Stimulated activated naive CD8-positive, alpha-beta T cell treated with anti-CD3 and anti-CD28 coated beads, Interleukin-15, amount 100 ng/mL, for 72 hours (primary cell): Measurements from ENCODE around the gene SPDYE6.
"Not testable (repeated sequence)": the region's sequence is repeated elsewhere in the genome, so short reads cannot be mapped to it uniquely, and the experiment has no call there.

ENCODE experiments used
- ATAC-seq: fragments of 150-1000 bp; cut with Tn5 transposase; 2 replicates; pipeline ENCODE4 v1.10.0; 2021; ENCODE audit warnings: mild to moderate bottlenecking, moderate library complexity
- DNase-seq, 2 donors: peaks; one replicate each; pipeline ENCODE4 v3.0.0; 2021 to 2022
- H3K27ac Mint-ChIP-seq, 2 donors: one replicate each; pipeline ENCODE4 v1.8.0; 2022; ENCODE audit warnings: mild to moderate bottlenecking in 2 of 2, mixed read lengths in 2 of 2, moderate library complexity in 2 of 2
- H3K27me3 Mint-ChIP-seq: one replicate; pipeline ENCODE4 v1.8.0; 2022; ENCODE audit warnings: mixed read lengths
- H3K4me1 Mint-ChIP-seq: one replicate; pipeline ENCODE4 v1.8.0; 2022; ENCODE audit warnings: mild to moderate bottlenecking, mixed read lengths
- H3K4me3 Mint-ChIP-seq, 2 donors: one replicate each; pipeline ENCODE4 v1.8.0; 2022; ENCODE audit warnings: mild to moderate bottlenecking in 2 of 2, mixed read lengths in 2 of 2, moderate library complexity in 1 of 2
- H3K9me3 Mint-ChIP-seq, 2 donors: one replicate each; pipeline ENCODE4 v1.8.0; 2022; ENCODE audit warnings: mixed read lengths in 2 of 2

Gene SPDYE6

GRCh38 chr7:102306916-102307677, 49.1 kb downstream of the SPDYE6 start:
- DNase-seq: peak in 1 of 2 donors; percentile 41
- H3K4me1 Mint-ChIP-seq: peaks cover 13% of the 10 kb centered on the region
- no peaks in the 10 kb centered on the region for H3K27me3 Mint-ChIP-seq
- peak overlapping the region in 1 of 2 donors; percentile 29 for H3K4me3 Mint-ChIP-seq
- peak overlapping the region; percentile 52 to 71 for H3K27ac Mint-ChIP-seq
- ATAC-seq: peak; percentile 75
- no peaks in the 10 kb centered on the region for H3K9me3 Mint-ChIP-seq

- DNase-seq (no peak), ATAC-seq (no peak)
- Mint-ChIP-seq H3K27ac (no peak overlapping the region), H3K4me1 (peaks cover 13% of the 10 kb centered on the region), H3K27me3 (no peaks in the 10 kb centered on the region), H3K9me3 (no peaks in the 10 kb centered on the region), H3K4me3 (no peak overlapping the region)
Observed at GRCh38 chr7:102305414-102306268, 50.6 kb downstream of the SPDYE6 start.

GRCh38 chr7:102304668-102305067, 51.6 kb downstream of the SPDYE6 start:
- Mint-ChIP-seq H3K27me3 (no peaks in the 10 kb centered on the region), H3K4me3 (no peak overlapping the region), H3K4me1 (peaks cover 13% of the 10 kb centered on the region), H3K9me3 (no peaks in the 10 kb centered on the region), H3K27ac (no peak overlapping the region)
- DNase-seq (no peak), ATAC-seq (no peak)

- Mint-ChIP-seq H3K9me3 (no peaks in the 10 kb centered on the region), H3K4me1 (peaks cover 13% of the 10 kb centered on the region), H3K27me3 (no peaks in the 10 kb centered on the region), H3K27ac (no peak overlapping the region), H3K4me3 (no peak overlapping the region)
- ATAC-seq (no peak), DNase-seq (no peak)
Observed at GRCh38 chr7:102303669-102304422, 52.4 kb downstream of the SPDYE6 start.

- DNase-seq (no peak), ATAC-seq (no peak)
- H3K4me3 Mint-ChIP-seq: no peak overlapping the region
- H3K27me3 Mint-ChIP-seq: no peaks in the 10 kb centered on the region
- H3K4me1 Mint-ChIP-seq: peaks cover 7% of the 10 kb centered on the region
- H3K9me3 Mint-ChIP-seq: no peaks in the 10 kb centered on the region
- H3K27ac Mint-ChIP-seq: no peak overlapping the region
Observed at GRCh38 chr7:102302025-102302424, 54.2 kb downstream of the SPDYE6 start.

- not testable (repeated sequence) for H3K4me1 Mint-ChIP-seq, ATAC-seq, H3K27ac Mint-ChIP-seq, H3K9me3 Mint-ChIP-seq, DNase-seq, H3K27me3 Mint-ChIP-seq, H3K4me3 Mint-ChIP-seq
Observed at GRCh38 chr7:102301367-102301766, 54.9 kb downstream of the SPDYE6 start.

GRCh38 chr7:102300643-102301221, 55.5 kb downstream of the SPDYE6 start:
- H3K27ac Mint-ChIP-seq: no peak overlapping the region

GRCh38 chr7:102297487-102298218, 58.6 kb downstream of the SPDYE6 start:
- peaks cover 8% of the 10 kb centered on the region for H3K27me3 Mint-ChIP-seq
- H3K27ac Mint-ChIP-seq: no peak overlapping the region
- DNase-seq (no peak), ATAC-seq (no peak)
- H3K9me3 Mint-ChIP-seq: no peaks in the 10 kb centered on the region
- no peak overlapping the region for H3K4me3 Mint-ChIP-seq
- H3K4me1 Mint-ChIP-seq: peaks cover 15% of the 10 kb centered on the region

More at GRCh38 chr7:102300643-102301221, 55.5 kb downstream of the SPDYE6 start:
- ATAC-seq (no peak), DNase-seq (no peak)
- H3K9me3 Mint-ChIP-seq: no peaks in the 10 kb centered on the region
- H3K4me3 Mint-ChIP-seq: no peak overlapping the region
- H3K27me3 Mint-ChIP-seq: no peaks in the 10 kb centered on the region
- H3K4me1 Mint-ChIP-seq: peaks cover 9% of the 10 kb centered on the region

GRCh38 chr7:102296514-102296913, 59.7 kb downstream of the SPDYE6 start:
- H3K9me3 Mint-ChIP-seq: no peaks in the 10 kb centered on the region
- peaks cover 22% of the 10 kb centered on the region for H3K4me1 Mint-ChIP-seq
- ATAC-seq (no peak), DNase-seq (no peak)
- H3K4me3 Mint-ChIP-seq: no peak overlapping the region
- H3K27ac Mint-ChIP-seq: no peak overlapping the region
- peaks cover 8% of the 10 kb centered on the region for H3K27me3 Mint-ChIP-seq

GRCh38 chr7:102296179-102296438, 60.1 kb downstream of the SPDYE6 start:
- no peak overlapping the region for H3K4me3 Mint-ChIP-seq
- H3K27me3 Mint-ChIP-seq: peaks cover 8% of the 10 kb centered on the region
- H3K27ac Mint-ChIP-seq: no peak overlapping the region
- ATAC-seq (no peak), DNase-seq (no peak)
- no peaks in the 10 kb centered on the region for H3K9me3 Mint-ChIP-seq
- peaks cover 26% of the 10 kb centered on the region for H3K4me1 Mint-ChIP-seq
